ENCODE measurements around the gene PRODH2. TPM values are rescaled to one million over a fixed set of nuclear protein-coding genes. Genes with fewer than 3 reads are reported as not detected.
A peak's percentile ranks its signal among the peaks of the same experiment; 100 is the strongest.

PRODH2 gene
- total RNA-seq, 1 donor = not detected

DNA sequence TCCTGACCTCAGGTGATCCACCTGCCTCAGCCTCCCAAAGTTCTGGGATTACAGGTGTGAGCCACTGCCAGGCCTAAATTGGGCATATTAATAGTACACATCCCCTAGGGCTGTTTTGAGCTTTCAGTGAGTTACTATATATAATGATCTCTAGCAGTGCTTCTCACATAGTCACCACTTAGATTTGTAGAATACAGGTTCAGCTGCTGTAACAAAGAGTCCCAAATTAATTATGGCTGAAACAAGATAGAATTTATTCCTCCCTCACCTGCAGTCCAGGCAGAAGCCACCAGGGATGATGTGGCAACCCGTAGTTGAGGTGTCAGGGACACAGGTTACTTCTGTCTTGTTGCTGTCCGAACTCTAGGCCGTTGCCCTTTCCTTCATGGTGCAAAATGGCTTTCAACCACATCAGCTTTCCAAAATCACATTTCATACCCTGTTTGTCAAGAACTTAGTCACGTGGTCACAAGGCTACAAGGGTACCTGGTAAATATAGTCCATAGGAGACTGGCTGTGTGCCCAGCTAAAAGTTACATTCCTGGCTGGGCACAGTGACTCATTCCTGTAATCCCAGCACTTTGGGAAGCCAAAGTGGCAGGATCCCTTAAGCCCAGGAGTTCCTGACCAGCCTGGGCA is 51.8 kb downstream of the PRODH2 start:
- TF ChIP-seq, protein P1, sequence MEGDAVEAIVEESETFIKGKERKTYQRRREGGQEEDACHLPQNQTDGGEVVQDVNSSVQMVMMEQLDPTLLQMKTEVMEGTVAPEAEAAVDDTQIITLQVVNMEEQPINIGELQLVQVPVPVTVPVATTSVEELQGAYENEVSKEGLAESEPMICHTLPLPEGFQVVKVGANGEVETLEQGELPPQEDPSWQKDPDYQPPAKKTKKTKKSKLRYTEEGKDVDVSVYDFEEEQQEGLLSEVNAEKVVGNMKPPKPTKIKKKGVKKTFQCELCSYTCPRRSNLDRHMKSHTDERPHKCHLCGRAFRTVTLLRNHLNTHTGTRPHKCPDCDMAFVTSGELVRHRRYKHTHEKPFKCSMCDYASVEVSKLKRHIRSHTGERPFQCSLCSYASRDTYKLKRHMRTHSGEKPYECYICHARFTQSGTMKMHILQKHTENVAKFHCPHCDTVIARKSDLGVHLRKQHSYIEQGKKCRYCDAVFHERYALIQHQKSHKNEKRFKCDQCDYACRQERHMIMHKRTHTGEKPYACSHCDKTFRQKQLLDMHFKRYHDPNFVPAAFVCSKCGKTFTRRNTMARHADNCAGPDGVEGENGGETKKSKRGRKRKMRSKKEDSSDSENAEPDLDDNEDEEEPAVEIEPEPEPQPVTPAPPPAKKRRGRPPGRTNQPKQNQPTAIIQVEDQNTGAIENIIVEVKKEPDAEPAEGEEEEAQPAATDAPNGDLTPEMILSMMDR (IDR thresholded peaks at IDR 0.05; ENCODE audit: insufficient read depth, low read depth, low read length) = no peak

DNA sequence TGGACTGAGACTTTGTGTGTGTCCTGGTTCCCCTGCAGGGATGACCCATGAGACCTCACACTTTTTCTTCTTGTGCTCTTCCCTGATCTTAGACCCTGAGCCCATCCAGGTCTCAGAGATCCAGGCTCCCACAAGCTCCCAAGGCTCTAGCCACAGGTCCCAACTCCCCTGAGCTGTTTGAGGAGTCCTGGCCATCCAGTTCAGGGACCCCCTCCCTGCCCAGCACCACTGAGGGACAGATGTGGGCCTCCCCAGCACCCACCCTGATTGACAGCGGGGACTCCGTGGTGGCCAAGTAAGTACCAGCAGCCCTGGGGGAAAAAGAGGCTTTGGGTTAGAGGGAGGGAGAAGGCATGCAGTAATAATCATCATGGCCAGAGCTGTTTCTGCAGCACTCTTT is 52.9 kb downstream of the PRODH2 start:
- TF ChIP-seq, protein P1 (IDR thresholded peaks at IDR 0.05; ENCODE audit: insufficient read depth, low read depth, low read length) = no peak
- no peak overlapping the region for H3K4me3 ChIP-seq (ENCODE audit: low read depth, low read length)
- DNase-seq (ENCODE audit: low read depth) = no peak

More for the DNA sequence above, 51.8 kb downstream of the PRODH2 start:
- H3K4me3 ChIP-seq (ENCODE audit: low read depth, low read length) = no peak overlapping the region
- no peak for DNase-seq (ENCODE audit: low read depth)

DNA sequence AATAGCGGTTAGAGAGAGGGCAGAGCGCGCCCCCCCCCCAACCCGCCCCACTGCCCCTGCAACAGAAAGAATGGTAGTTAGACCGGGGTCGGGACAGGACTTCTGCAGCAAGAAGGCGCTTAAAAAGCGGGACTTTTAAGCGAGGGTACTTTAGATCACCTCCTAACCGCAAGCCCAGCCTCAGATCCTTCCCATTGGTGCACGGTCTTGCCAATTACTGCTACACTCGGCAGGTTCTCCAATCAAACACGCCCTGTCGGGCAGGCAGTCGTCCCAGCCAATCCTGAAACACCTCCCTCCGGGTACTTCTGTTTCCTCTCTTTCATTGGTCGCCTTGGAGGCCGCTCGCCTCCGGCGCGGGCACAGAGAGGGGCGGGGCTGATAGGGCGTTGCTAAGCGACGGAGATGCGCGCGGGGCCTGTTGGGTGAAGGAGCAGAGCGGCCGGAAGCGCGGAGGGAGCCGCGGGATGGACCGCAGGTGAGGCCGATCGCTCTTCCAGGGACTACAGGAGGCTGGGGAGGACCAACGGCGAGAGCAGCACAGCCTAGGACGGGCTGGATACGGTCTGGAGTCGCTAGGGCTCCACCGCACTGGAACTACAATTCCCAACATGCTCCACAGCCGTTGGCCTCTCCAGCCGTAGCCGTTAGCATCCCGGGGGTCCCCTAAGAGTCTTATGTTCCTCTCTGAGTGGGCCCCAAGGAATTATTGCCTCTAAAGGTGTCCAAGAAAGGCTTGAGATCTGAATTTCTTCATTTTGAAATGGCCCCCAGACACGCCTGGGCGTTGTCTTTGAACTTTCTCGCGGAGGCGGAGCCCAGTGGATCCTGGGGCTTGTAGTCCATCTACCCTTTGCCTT is 54.7 kb downstream of the PRODH2 start, which contains the start of gene PROSER3:
PROSER3 (plus strand) TSS at position 428 of the 860 bp plus-strand sequence; CDS start at position 468, 40 bp downstream.
- H3K4me3 ChIP-seq (ENCODE audit: low read depth, low read length) = peak within 1 kb of the TSS; percentile 92
- peak; percentile 100 for DNase-seq (ENCODE audit: low read depth)
- TF ChIP-seq, protein P1 (IDR thresholded peaks at IDR 0.05; ENCODE audit: insufficient read depth, low read depth, low read length) = no peak

DNA sequence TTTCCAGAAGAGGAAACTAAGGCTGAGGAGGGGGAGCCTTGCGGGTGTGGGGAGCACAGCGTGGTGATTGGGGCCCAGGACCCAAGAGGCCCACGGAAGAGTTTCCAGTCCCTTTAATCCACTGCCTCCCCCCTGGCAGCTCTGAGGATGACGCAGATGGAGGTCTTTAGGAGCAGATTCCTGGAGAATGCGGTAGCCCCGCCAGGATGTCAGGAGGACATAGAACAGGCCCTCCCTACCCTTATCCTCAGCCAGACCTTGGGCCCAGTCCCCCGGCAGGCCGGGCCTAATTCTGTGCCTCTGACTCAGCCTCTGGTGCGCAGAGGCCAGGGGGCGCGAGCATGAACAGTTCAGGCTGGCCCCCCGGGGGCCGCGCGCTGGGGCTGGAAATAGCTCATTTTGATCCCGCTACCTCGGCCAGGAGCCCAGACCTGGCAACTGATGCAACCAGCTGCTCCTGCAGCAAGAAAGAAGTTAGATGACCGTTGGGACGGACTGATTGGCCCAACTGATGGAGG is 55.4 kb downstream of the PRODH2 start:
- peak overlapping the region; percentile 92 for H3K4me3 ChIP-seq (ENCODE audit: low read depth, low read length)
- peak; percentile 99 for DNase-seq (ENCODE audit: low read depth)
- TF ChIP-seq, protein P1 (IDR thresholded peaks at IDR 0.05; ENCODE audit: insufficient read depth, low read depth, low read length) = no peak

DNA sequence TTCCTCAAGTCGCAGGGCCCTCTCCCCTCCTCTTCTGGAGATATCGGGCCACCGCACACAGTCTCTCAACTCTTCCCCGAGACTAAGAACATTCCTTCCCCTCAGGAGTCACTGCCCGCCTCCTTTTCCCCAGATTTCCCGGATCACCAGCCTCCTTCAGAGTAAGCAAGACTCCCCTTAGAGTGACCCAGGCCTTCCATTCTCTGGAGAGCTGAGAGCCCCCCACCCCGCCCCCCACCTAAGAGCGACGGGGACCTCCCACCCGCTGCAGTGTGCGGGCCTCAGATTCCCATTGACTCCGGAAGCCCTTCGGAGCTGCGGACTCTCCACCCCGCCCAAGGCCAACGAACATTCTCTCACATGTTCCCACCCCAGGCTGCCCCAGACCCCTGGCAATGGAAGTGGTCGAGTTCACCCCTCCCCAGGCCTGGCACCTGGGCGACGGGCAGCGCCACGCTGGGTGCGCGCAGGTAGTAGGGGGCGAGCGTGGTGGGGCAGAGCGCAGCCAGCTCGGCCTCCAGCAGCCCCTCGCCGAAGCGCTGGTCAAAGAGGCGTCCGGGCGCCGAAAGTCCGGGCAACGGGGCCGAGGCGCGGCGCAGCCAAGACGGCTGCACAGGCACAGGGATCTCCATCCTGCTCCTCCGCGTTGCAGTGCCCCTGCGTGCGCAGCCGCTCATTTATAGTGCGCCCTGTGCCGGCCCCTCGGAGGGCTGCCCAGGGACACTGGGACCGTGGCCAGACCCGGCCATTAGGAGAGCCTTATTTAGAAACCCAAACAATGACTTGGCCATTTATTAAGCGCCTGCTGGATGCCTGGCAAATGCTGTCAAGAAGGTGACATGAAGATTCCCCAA is 56.0 kb downstream of the PRODH2 start, which contains the start of gene HSPB6:
HSPB6 (minus strand) TSS at position 653 of the 854 bp plus-strand sequence; CDS start at position 632, 21 bp downstream.
- H3K4me3 ChIP-seq (ENCODE audit: low read depth, low read length) = peak within 1 kb of the TSS; percentile 92
- TF ChIP-seq, protein P1 (IDR thresholded peaks at IDR 0.05; ENCODE audit: insufficient read depth, low read depth, low read length) = no peak
- peak; percentile 56 for DNase-seq (ENCODE audit: low read depth)

Measured in fibroblast of villous mesenchyme (primary cell).